B cell (primary cell): ENCODE measurements around the gene SMOC1. TPM values are rescaled to one million over a fixed set of nuclear protein-coding genes. Genes with fewer than 3 reads are reported as not detected.
A peak's percentile ranks its signal among the peaks of the same experiment; 100 is the strongest.

Experiments used
- ATAC-seq: fragments of 200-7000 bp; cut with Tn5 transposase; one replicate; pipeline ENCODE4 v1.10.0; 2021; ENCODE audit warnings: low read depth, mild to moderate bottlenecking, moderate number of reproducible peaks, moderate library complexity
- CTCF ChIA-PET: fragments of 350-600 bp; sonication (Branson Sonifier 250); formaldehyde crosslinking; loops from one replicate; lab custom pipeline; 2021; ENCODE audit warnings: antibody characterized with exemption, inconsistent platforms; lab: Charles Lee
- POLR2A ChIA-PET: fragments of 350-600 bp; sonication (Branson Sonifier 250); formaldehyde crosslinking; loops from one replicate; lab custom pipeline; 2021; ENCODE audit warnings: antibody characterized with exemption; lab: Charles Lee
- DNase-seq: peaks from one replicate; pipeline ENCODE4 v3.0.0; 2013
- H2AFZ ChIP-seq: 2 replicates; pipeline ENCODE4 v1.6.1; 2012; ENCODE audit warnings: mild to moderate bottlenecking, low read depth, low read length; ENCODE audit not compliant: insufficient read depth, poor library complexity, severe bottlenecking
- H3K27ac ChIP-seq, 2 donors: 1 replicate in 1 of 2; 2 replicates in 1 of 2; pipeline ENCODE4 v1.5.1; 2012 to 2013; ENCODE audit warnings: low read length in 2 of 2, mild to moderate bottlenecking in 2 of 2, moderate library complexity in 1 of 2
- H3K27me3 ChIP-seq, 4 experiments: fragments of 200-600 bp in 1 of 4; sonication (generic) in 1 of 4; replicated peaks in 1 of 4; 1 replicate in 2 of 4; 2 replicates in 2 of 4; pipeline versions ENCODE4 v1.6.1 to v1.7.0; 2013 to 2016; ENCODE audit warnings: low read length in 3 of 4, mild to moderate bottlenecking in 2 of 4, mixed read lengths in 1 of 4, moderate library complexity in 1 of 4; ENCODE audit not compliant: insufficient read depth in 4 of 4, control insufficient read depth in 3 of 4; ENCODE audit errors: control extremely low read depth in 1 of 4
- H3K36me3 ChIP-seq, 2 experiments: replicated peaks in 1 of 2; 1 replicate in 1 of 2; 2 replicates in 1 of 2; pipeline versions ENCODE4 v1.6.1 to v1.7.1; 2013; ENCODE audit warnings: low read length in 1 of 2; ENCODE audit not compliant: insufficient read depth in 2 of 2, control insufficient read depth in 1 of 2; ENCODE audit errors: control extremely low read depth in 1 of 2, extremely low read depth in 1 of 2
- H3K4me1 ChIP-seq, 2 donors: fragments of 200-600 bp in 1 of 2; sonication (generic) in 1 of 2; 1 replicate in 1 of 2; 2 replicates in 1 of 2; pipeline versions ENCODE4 v1.5.1 to v1.6.1; 2013 to 2017; ENCODE audit warnings: low read length in 2 of 2; ENCODE audit not compliant: control insufficient read depth in 2 of 2, insufficient read depth in 2 of 2
- H3K4me2 ChIP-seq: replicated peaks from 2 replicates; pipeline ENCODE3; 2012; ENCODE audit warnings: mild to moderate bottlenecking, low read depth, low read length; ENCODE audit not compliant: poor library complexity, severe bottlenecking
- H3K4me3 ChIP-seq, 5 experiments: fragments of 200-600 bp in 1 of 5; sonication (generic) in 1 of 5; 1 replicate in 3 of 5; 2 replicates in 2 of 5; pipeline versions ENCODE4 v1.5.1 to v1.7.0; 2011 to 2016; ENCODE audit warnings: low read length in 4 of 5, mild to moderate bottlenecking in 4 of 5, low read depth in 2 of 5, control low read depth in 1 of 5, moderate library complexity in 1 of 5; ENCODE audit not compliant: insufficient read depth in 1 of 5; ENCODE audit errors: control extremely low read depth in 1 of 5, extremely low read depth in 1 of 5
- H3K79me2 ChIP-seq: fragments of 200-600 bp; sonication (generic); one replicate; pipeline ENCODE4 v1.6.0; 2016; ENCODE audit warnings: low read length; ENCODE audit not compliant: control insufficient read depth, insufficient read depth
- H3K9ac ChIP-seq: fragments of 200-600 bp; sonication (generic); 2 replicates; pipeline ENCODE4 v1.6.1; 2017; ENCODE audit warnings: mild to moderate bottlenecking, low read length, moderate library complexity
- H3K9me3 ChIP-seq, 3 donors: one replicate each; pipeline versions ENCODE4 v1.6.1 to v1.7.1; 2013; ENCODE audit warnings: low read length in 2 of 3; ENCODE audit not compliant: control insufficient read depth in 2 of 3, insufficient read depth in 1 of 3; ENCODE audit errors: control extremely low read depth in 1 of 3
- H4K20me1 ChIP-seq: 2 replicates; pipeline ENCODE4 v1.6.0; 2012; ENCODE audit warnings: mild to moderate bottlenecking, low read length; ENCODE audit not compliant: insufficient read depth, control insufficient read depth, poor library complexity, severe bottlenecking
- H3K27ac Mint-ChIP-seq: one replicate; pipeline ENCODE4 v1.8.0; 2021; ENCODE audit warnings: mixed read lengths
- H3K27me3 Mint-ChIP-seq: one replicate; pipeline ENCODE4 v1.8.0; 2021; ENCODE audit warnings: mixed read lengths
- H3K4me1 Mint-ChIP-seq: one replicate; pipeline ENCODE4 v1.8.0; 2021; ENCODE audit warnings: mixed read lengths
- H3K4me3 Mint-ChIP-seq: one replicate; pipeline ENCODE4 v1.8.0; 2021; ENCODE audit warnings: mixed read lengths
- H3K9me3 Mint-ChIP-seq: one replicate; pipeline ENCODE4 v1.8.0; 2022; ENCODE audit warnings: mixed read lengths; ENCODE audit not compliant: insufficient read depth
- EZH2 ChIP-seq: IDR thresholded peaks from 2 replicates; pipeline ENCODE4 v1.6.1; 2012; ENCODE audit warnings: borderline replicate concordance, low read depth, mild to moderate bottlenecking, moderate library complexity, low read length; ENCODE audit not compliant: insufficient read depth, poor library complexity, severe bottlenecking
- WGBS: methylation state at CpG from one replicate; pipeline ENCODE4 v1.1.5; 2013; ENCODE audit warnings: missing lambda C conversion rate; ENCODE audit not compliant: insufficient coverage; 5-methylcytosine and 5-hydroxymethylcytosine counted together
- intact Hi-C: fragments of 100-400 bp; cut with micrococcal nuclease; formaldehyde crosslinking; loops from one replicate; pipeline ENCODE4 v1.10.0; 2022
- polyA plus RNA-seq: library from polyadenylated mRNA; depleted of rRNA; stranded (reverse); fragments of >200 nt; gene quantifications from 2 replicates; pipeline ENCODE4 v1.2.3, GENCODE V29; 2012
- total RNA-seq, 2 donors: library from RNA; stranded (reverse); fragments of 120-200 nt in 1 of 2; gene quantifications; 1 replicate in 1 of 2; 2 replicates in 1 of 2; pipeline versions ENCODE4 v1.2.3 to v1.2.4, GENCODE V29; 2013 to 2022
- TF ChIP-seq, protein P1 (sequence below): fragments of 200-600 bp; IDR thresholded peaks from one replicate; pipeline ENCODE4 v1.8.0; 2022; ENCODE audit warnings: antibody characterized with exemption, mild to moderate bottlenecking

SMOC1 gene
- total and polyA plus RNA-seq, 2 donors (not counting 1 experiment from before 2014, with no cell fraction given), result 0.04 to 0.84 TPM

- ChIA-PET CTCF (interaction anchor here (1.1 to 1.6 kb wide), 2 partner anchors 9 to 201 kb away, joined by 3 to 8 read pairs; no protein-coding TSS in a partner anchor), POLR2A (no interaction called here)
- Mint-ChIP-seq H3K4me1 (peaks cover 16% of the 10 kb centered on the region), H3K27me3 (peaks cover 12% of the 10 kb centered on the region), H3K9me3 (no peaks in the 10 kb centered on the region), H3K4me3 (peak overlapping the region; percentile 39), H3K27ac (no peak overlapping the region)
- Histone ChIP-seq H3K9me3 (no peaks in the 10 kb centered on the region), H3K36me3 (no peaks in the 10 kb centered on the region), H3K4me1 (peaks cover 3 to 9% of the 10 kb centered on the region in 2 donors), H3K9ac (peak overlapping the region; percentile 20), H3K27ac (no peak overlapping the region), H3K4me3 (peak overlapping the region in 3 of 5 experiments; percentile 22 to 35 (median 23)), H2AFZ (peak overlapping the region; percentile 41), H3K79me2 (no peaks in the 10 kb centered on the region), H3K27me3 (no peaks in the 10 kb centered on the region), H3K4me2 (peak overlapping the region; percentile 50), H4K20me1 (no peaks in the 10 kb centered on the region)
- no peak for TF ChIP-seq EZH2
- TF ChIP-seq, protein P1, sequence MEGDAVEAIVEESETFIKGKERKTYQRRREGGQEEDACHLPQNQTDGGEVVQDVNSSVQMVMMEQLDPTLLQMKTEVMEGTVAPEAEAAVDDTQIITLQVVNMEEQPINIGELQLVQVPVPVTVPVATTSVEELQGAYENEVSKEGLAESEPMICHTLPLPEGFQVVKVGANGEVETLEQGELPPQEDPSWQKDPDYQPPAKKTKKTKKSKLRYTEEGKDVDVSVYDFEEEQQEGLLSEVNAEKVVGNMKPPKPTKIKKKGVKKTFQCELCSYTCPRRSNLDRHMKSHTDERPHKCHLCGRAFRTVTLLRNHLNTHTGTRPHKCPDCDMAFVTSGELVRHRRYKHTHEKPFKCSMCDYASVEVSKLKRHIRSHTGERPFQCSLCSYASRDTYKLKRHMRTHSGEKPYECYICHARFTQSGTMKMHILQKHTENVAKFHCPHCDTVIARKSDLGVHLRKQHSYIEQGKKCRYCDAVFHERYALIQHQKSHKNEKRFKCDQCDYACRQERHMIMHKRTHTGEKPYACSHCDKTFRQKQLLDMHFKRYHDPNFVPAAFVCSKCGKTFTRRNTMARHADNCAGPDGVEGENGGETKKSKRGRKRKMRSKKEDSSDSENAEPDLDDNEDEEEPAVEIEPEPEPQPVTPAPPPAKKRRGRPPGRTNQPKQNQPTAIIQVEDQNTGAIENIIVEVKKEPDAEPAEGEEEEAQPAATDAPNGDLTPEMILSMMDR, result no peak
- ATAC-seq (no peak), DNase-seq (no peak)
- WGBS, result 10% methylated on average over 9 of the region's 9 CpGs
- intact Hi-C loops, result no loop called here
Measured at GRCh38 chr14:70018713-70019211, 139.5 kb downstream of the SMOC1 start.

- H2AFZ ChIP-seq, result no peak overlapping the region
- peaks cover 3 to 9% of the 10 kb centered on the region in 2 donors for H3K4me1 ChIP-seq
- H3K27me3 ChIP-seq, result no peaks in the 10 kb centered on the region
- ChIA-PET POLR2A (interaction anchor here (0.5 kb wide), 1 partner anchor 554 kb away, joined by 3 read pairs; no protein-coding TSS in a partner anchor), CTCF (interaction anchor here (1.1 to 1.6 kb wide), 3 partner anchors 8 to 202 kb away, joined by 3 to 8 read pairs (median 3); no protein-coding TSS in a partner anchor)
- no peaks in the 10 kb centered on the region for H3K9me3 ChIP-seq
- no peak overlapping the region for H3K4me3 Mint-ChIP-seq
- H3K27ac ChIP-seq, result no peak overlapping the region
- no peak overlapping the region for H3K4me3 ChIP-seq
- H3K79me2 ChIP-seq, result no peaks in the 10 kb centered on the region
- H3K4me1 Mint-ChIP-seq, result peaks cover 16% of the 10 kb centered on the region
- no peak overlapping the region for H3K4me2 ChIP-seq
- H4K20me1 ChIP-seq, result no peaks in the 10 kb centered on the region
- TF ChIP-seq, protein P1, result no peak
- no peak for TF ChIP-seq EZH2
- ATAC-seq (no peak), DNase-seq (no peak)
- H3K9ac ChIP-seq, result no peak overlapping the region
- intact Hi-C loops, result no loop called here
- H3K9me3 Mint-ChIP-seq, result no peaks in the 10 kb centered on the region
- H3K36me3 ChIP-seq, result no peaks in the 10 kb centered on the region
- H3K27ac Mint-ChIP-seq, result no peak overlapping the region
- peaks cover 8% of the 10 kb centered on the region for H3K27me3 Mint-ChIP-seq
Measured at GRCh38 chr14:70019695-70020094, 140.5 kb downstream of the SMOC1 start.
